SH-SY5Y (cell line): ENCODE results near the gene ECI1.

ENCODE experiments used
- GATA2 ChIP-seq: IDR thresholded peaks from 2 replicates; pipeline ENCODE4 v1.6.1; 2011; ENCODE audit warnings: mild to moderate bottlenecking, low read depth, low read length
- GATA3 ChIP-seq: IDR thresholded peaks from 2 replicates; pipeline ENCODE4 v1.6.1; 2011; ENCODE audit warnings: low read depth, mild to moderate bottlenecking, low read length, moderate library complexity

DNA sequence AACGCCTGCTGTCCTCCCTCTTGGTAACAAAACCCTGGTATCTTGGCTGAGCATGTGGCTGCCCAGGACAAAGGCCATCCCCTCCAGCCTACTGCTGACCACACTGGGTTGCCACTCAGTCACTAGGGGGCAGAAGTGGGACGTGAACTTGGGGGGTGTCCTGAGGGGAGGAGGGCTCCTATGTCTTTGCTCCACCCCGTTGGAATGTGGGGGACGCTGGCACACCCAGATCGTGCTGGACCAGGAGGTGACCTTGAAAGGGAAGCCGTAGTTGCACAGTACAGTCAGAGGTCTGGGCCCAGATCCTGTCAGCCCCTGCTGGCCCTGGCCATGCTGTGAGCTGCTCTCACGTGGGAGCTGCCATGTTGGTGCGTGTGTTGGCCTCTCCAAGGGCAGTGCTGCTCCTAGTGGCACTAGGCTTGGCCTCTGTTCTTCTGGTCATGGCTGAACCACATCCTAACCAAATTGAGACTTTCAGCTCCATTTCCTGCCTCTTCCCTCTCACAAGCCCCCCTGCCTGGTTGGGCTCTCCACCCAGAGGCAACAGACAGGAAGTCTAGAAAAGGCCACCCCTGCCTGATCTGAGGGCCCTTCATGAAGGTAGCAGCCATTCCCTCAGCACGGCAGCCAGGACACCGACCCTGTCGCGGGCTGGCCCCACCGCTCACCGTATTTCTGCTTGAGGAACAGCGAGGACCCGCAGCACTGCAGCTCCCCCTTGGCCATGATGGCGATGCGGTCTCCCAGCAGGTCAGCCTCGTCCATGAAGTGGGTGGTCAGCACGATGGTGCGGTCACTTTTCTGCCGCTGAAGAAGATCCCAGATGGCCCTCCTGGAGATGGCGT lies 45.5 kb upstream of the ECI1 start:
- TF ChIP-seq GATA2: no peak
- no peak for TF ChIP-seq GATA3
